HepG2 (cell line): ENCODE results near the gene TRH. TPM values are rescaled to one million over a fixed set of nuclear protein-coding genes. Genes with fewer than 3 reads are reported as not detected.

Experiments used
- ATAC-seq: fragments of 200-7000 bp; cut with Tn5 transposase; 3 replicates; pipeline ENCODE4 v1.9.1; 2020; ENCODE audit warnings: mild to moderate bottlenecking, moderate library complexity
- BruUV-seq: library from RNA; stranded (reverse); fragments of 400-500 nt; replicated peaks from 2 replicates; lab custom pipeline; 2021; lab: Mats Ljungman, UMichigan
- CTCF ChIA-PET: fragments of 300-600 bp; formaldehyde crosslinking; extraction: SDS; loops from one replicate; lab custom pipeline; 2021; ENCODE audit warnings: low total read pairs, inconsistent platforms, low intra/inter-chr PET ratio; lab: Yijun Ruan, JAX
- POLR2A ChIA-PET: fragments of 350-600 bp; sonication (Branson Sonifier 250); formaldehyde crosslinking; loops from one replicate; lab custom pipeline; 2020; ENCODE audit warnings: antibody characterized with exemption, inconsistent platforms; lab: Yijun Ruan, JAX
- DNase-seq: peaks from one replicate; pipeline ENCODE4 v3.0.0-alpha.2; 2015; ENCODE audit warnings: low spot score
- FAIRE-seq: peaks from 3 replicates; lab custom pipeline; 2011; peaks lifted over from hg19 to GRCh38; lab: Jason Lieb, UNC
- H2AFZ ChIP-seq: one replicate; pipeline ENCODE4 v1.6.1; 2011; ENCODE audit warnings: low read length, inconsistent platforms
- H3K27ac ChIP-seq: fragments of 300-600 bp; 3 replicates; pipeline ENCODE4 v1.8.0; 2011; ENCODE audit warnings: mixed run types, mild to moderate bottlenecking, mixed read lengths, low read length, inconsistent platforms; ENCODE audit not compliant: insufficient read depth; ENCODE audit errors: extremely low read length
- H3K27me3 ChIP-seq, 2 experiments: fragments of 200-600 bp in 1 of 2; 2 replicates in 1 of 2; 3 replicates in 1 of 2; pipeline versions ENCODE4 v1.6.0 to v1.8.0; 2011; ENCODE audit warnings: low read length in 2 of 2, mild to moderate bottlenecking in 2 of 2, moderate library complexity in 2 of 2, inconsistent platforms in 1 of 2; ENCODE audit not compliant: insufficient read depth in 2 of 2, control insufficient read depth in 1 of 2
- H3K36me3 ChIP-seq, 2 experiments: fragments of 200-600 bp in 1 of 2; replicated peaks in 1 of 2; 2 replicates in 1 of 2; 3 replicates in 1 of 2; pipeline versions ENCODE4 v1.5.1 to v1.8.0; 2011; ENCODE audit warnings: low read length in 2 of 2, inconsistent platforms in 1 of 2; ENCODE audit not compliant: insufficient read depth in 2 of 2, control insufficient read depth in 1 of 2
- H3K4me1 ChIP-seq: 2 replicates; pipeline ENCODE4 v1.5.1; 2012; ENCODE audit warnings: low read length, inconsistent platforms; ENCODE audit not compliant: insufficient read depth
- H3K4me2 ChIP-seq: 2 replicates; pipeline ENCODE4 v1.6.0; 2011; ENCODE audit warnings: low read depth, low read length, inconsistent platforms
- H3K4me3 ChIP-seq, 3 experiments: fragments of 200-600 bp in 1 of 3; sonication (generic), shearing (Covaris generic) in 1 of 3; replicated peaks in 1 of 3; 2 replicates each; pipeline ENCODE4 v1.5.1; 2011 to 2016; ENCODE audit warnings: low read length in 3 of 3, inconsistent platforms in 2 of 3, low read depth in 2 of 3, mild to moderate bottlenecking in 2 of 3, control low read depth in 1 of 3, mixed read lengths in 1 of 3; ENCODE audit not compliant: insufficient read depth in 1 of 3
- H3K79me2 ChIP-seq: one replicate; pipeline ENCODE4 v1.6.1; 2011; ENCODE audit warnings: low read length, inconsistent platforms; ENCODE audit not compliant: insufficient read depth
- H3K9ac ChIP-seq: 2 replicates; pipeline ENCODE4 v1.6.0; 2011; ENCODE audit warnings: mild to moderate bottlenecking, low read depth, low read length, inconsistent platforms; ENCODE audit not compliant: insufficient read depth
- H3K9me3 ChIP-seq: 2 replicates; pipeline ENCODE4 v1.5.1; 2012; ENCODE audit warnings: mild to moderate bottlenecking, low read length
- H4K20me1 ChIP-seq: 2 replicates; pipeline ENCODE4 v1.6.0; 2011; ENCODE audit warnings: inconsistent platforms, mild to moderate bottlenecking, low read length, moderate library complexity; ENCODE audit not compliant: insufficient read depth
- ARNT ChIP-seq: fragments of 450-650 bp; IDR thresholded peaks from 2 replicates; pipeline ENCODE4 v1.6.1; 2017
- ATF7 ChIP-seq, 2 experiments: fragments of 450-650 bp in 1 of 2; sonication (generic) in 1 of 2; formaldehyde crosslinking in 1 of 2; IDR thresholded peaks; 2 replicates each; pipeline versions ENCODE4 v1.4.0 to v1.6.1; 2016 to 2020; ENCODE audit warnings: antibody characterized with exemption in 1 of 2, mild to moderate bottlenecking in 1 of 2, missing genetic modification reagents in 1 of 2
- HNF4A ChIP-seq: sonication (generic); formaldehyde crosslinking; IDR thresholded peaks from 2 replicates; pipeline ENCODE4 v1.4.0; 2020; ENCODE audit warnings: missing genetic modification reagents
- MBNL3 ChIP-seq: fragments of 250-450 bp; sonication (Bioruptor Pico); conservative IDR thresholded peaks from 2 replicates; pipeline ENCODE4 v1.8.0; 2022; ENCODE audit warnings: mild to moderate bottlenecking, inconsistent platforms
- MYPOP ChIP-seq: sonication (generic); formaldehyde crosslinking; IDR thresholded peaks from 2 replicates; pipeline ENCODE4 v1.8.1; 2023; ENCODE audit warnings: mild to moderate bottlenecking, moderate library complexity, missing genetic modification reagents
- SCMH1 ChIP-seq: sonication (generic); formaldehyde crosslinking; IDR thresholded peaks from 2 replicates; pipeline ENCODE4 v1.9.0; 2021; ENCODE audit warnings: missing genetic modification reagents, mild to moderate bottlenecking, borderline replicate concordance
- ZNF687 ChIP-seq: sonication (generic); formaldehyde crosslinking; IDR thresholded peaks from 2 replicates; pipeline ENCODE4 v1.5.1; 2020; ENCODE audit warnings: mild to moderate bottlenecking, missing genetic modification reagents, moderate library complexity
- ZNF772 ChIP-seq: sonication (generic); formaldehyde crosslinking; IDR thresholded peaks from 2 replicates; pipeline ENCODE4 v1.5.0; 2020; ENCODE audit warnings: mild to moderate bottlenecking, missing genetic modification reagents
- WGBS: methylation state at CpG from one replicate; pipeline ENCODE4 v1.1.6; 2017; ENCODE audit warnings: low lambda C conversion rate; 5-methylcytosine and 5-hydroxymethylcytosine counted together
- in situ Hi-C: cut with HindIII; loops from 2 replicates; pipeline ENCODE4 v1.10.0; 2017; ENCODE audit warnings: low pct_unique_long_range_greater_than_20kb; ENCODE audit not compliant: extremely low pct_ligation_motif_present
- intact Hi-C: fragments of 100-400 bp; cut with micrococcal nuclease; formaldehyde crosslinking; loops from one replicate; pipeline ENCODE4 v1.10.0; 2022; ENCODE audit not compliant: unreplicated experiment
- polyA plus RNA-seq, 8 experiments: library from polyadenylated mRNA; depleted of rRNA in 3 of 8; stranded (reverse) in 7 of 8; unstranded in 1 of 8; fragments of >200 nt; fragmentation: Illumina TruSeq in 4 of 8; extraction: Trizol in 4 of 8; gene quantifications; 2 replicates each; pipeline versions ENCODE4 v1.2.1 to v1.2.3, GENCODE V29; 2011 to 2016; ENCODE audit warnings: low read depth in 4 of 8, missing spikeins in 1 of 8, mixed read lengths in 1 of 8; ENCODE audit not compliant: insufficient read depth in 1 of 8
- total RNA-seq, 5 experiments: library from RNA; depleted of rRNA; stranded (reverse); fragments of >200 nt; fragmentation: Illumina TruSeq; extraction: Trizol; gene quantifications; 2 replicates each; pipeline ENCODE4 v1.2.3, GENCODE V29; 2016; ENCODE audit warnings: low read depth in 1 of 5
- TF ChIP-seq, protein P1 (sequence below): sonication (generic); formaldehyde crosslinking; IDR thresholded peaks from 2 replicates; pipeline ENCODE4 v1.5.0; 2020; ENCODE audit warnings: mild to moderate bottlenecking, missing genetic modification reagents, moderate library complexity

TRH gene
- total and polyA plus RNA-seq, 2 of the 13 experiments (the other 11 are each of a cell fraction or from before 2014, with no cell fraction given), result not detected

GRCh38 chr3:129942296-129942695, 32.2 kb upstream of the TRH start (continued):
- TF ChIP-seq ZNF687 (CRISPR knock-in tag), result peak; percentile 27; the same call in 1 of the 2 replicates
- TF ChIP-seq ARNT, result no peak
- no peak for TF ChIP-seq MYPOP (CRISPR knock-in tag)
- TF ChIP-seq, protein P1, sequence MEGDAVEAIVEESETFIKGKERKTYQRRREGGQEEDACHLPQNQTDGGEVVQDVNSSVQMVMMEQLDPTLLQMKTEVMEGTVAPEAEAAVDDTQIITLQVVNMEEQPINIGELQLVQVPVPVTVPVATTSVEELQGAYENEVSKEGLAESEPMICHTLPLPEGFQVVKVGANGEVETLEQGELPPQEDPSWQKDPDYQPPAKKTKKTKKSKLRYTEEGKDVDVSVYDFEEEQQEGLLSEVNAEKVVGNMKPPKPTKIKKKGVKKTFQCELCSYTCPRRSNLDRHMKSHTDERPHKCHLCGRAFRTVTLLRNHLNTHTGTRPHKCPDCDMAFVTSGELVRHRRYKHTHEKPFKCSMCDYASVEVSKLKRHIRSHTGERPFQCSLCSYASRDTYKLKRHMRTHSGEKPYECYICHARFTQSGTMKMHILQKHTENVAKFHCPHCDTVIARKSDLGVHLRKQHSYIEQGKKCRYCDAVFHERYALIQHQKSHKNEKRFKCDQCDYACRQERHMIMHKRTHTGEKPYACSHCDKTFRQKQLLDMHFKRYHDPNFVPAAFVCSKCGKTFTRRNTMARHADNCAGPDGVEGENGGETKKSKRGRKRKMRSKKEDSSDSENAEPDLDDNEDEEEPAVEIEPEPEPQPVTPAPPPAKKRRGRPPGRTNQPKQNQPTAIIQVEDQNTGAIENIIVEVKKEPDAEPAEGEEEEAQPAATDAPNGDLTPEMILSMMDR (CRISPR knock-in tag), result peak; percentile 93

DNA sequence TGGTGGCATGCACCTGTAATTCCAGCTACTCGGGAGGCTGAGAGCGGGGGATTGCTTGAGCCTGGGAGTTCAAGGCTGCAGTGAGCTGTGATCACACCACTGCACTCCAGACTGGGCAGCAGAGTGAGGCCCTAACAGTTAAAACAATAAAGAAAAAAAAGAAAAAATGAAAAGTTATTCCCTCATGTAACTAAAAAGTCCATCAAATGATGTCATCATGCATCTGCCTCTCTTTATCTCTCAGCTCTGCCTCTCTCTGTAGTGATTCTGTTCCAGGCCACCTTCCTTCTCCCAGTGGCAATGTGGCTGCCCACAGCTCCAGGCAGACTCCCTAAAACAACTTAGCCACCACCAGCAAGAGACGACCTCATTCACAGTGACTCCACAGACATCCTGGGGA, 31.5 kb upstream of the TRH start:
- Histone ChIP-seq H3K79me2 (no peaks in the 10 kb centered on the region), H3K9me3 (no peaks in the 10 kb centered on the region), H3K4me1 (peaks cover 6% of the 10 kb centered on the region; the same call in 1 of the 2 replicates), H3K9ac (no peak overlapping the region), H2AFZ (no peak overlapping the region), H4K20me1 (no peaks in the 10 kb centered on the region), H3K27ac (no peak overlapping the region), H3K27me3 (peaks cover 0 to 9% of the 10 kb centered on the region in 2 experiments; a peak in 2 of 5 replicates), H3K36me3 (no peaks in the 10 kb centered on the region), H3K4me3 (no peak overlapping the region), H3K4me2 (no peak overlapping the region)
- ChIA-PET CTCF (interaction anchor here (1.1 to 3.0 kb wide), 6 partner anchors 32 to 163 kb away, joined by 4 to 18 read pairs (median 6); no protein-coding TSS in a partner anchor), POLR2A (no interaction called here)
- 39% methylated on average over 3 of the region's 3 CpGs for WGBS
- ATAC-seq (no peak), FAIRE-seq (no peak), DNase-seq (no peak)
- intact Hi-C loops (no loop called here), in situ Hi-C loops (loop anchor here (5.0 to 10.0 kb wide), 2 partner anchors 54 to 152 kb away; no protein-coding TSS in a partner anchor)
- TF ChIP-seq MBNL3 (CRISPR knock-in tag), result no peak
- TF ChIP-seq HNF4A (CRISPR knock-in tag), result no peak
- TF ChIP-seq ATF7 (IDR thresholded peaks at IDR 0.05), result peak; percentile 82
- TF ChIP-seq ATF7 (CRISPR knock-in tag; IDR thresholded peaks at IDR 0.05), result no peak
- no peak for TF ChIP-seq SCMH1 (CRISPR knock-in tag)
- no peak for TF ChIP-seq ZNF772
- no TSS peak for BruUV-seq
